LNCAP (cell line): ENCODE data around the gene SLC25A26.

Source experiments
- TF ChIP-seq, protein P1 (sequence below): fragments of 450-650 bp; IDR thresholded peaks from 2 replicates; pipeline ENCODE4 v1.5.1; 2017; ENCODE audit warnings: mild to moderate bottlenecking

Gene SLC25A26, protein sequence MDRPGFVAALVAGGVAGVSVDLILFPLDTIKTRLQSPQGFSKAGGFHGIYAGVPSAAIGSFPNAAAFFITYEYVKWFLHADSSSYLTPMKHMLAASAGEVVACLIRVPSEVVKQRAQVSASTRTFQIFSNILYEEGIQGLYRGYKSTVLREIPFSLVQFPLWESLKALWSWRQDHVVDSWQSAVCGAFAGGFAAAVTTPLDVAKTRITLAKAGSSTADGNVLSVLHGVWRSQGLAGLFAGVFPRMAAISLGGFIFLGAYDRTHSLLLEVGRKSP

DNA sequence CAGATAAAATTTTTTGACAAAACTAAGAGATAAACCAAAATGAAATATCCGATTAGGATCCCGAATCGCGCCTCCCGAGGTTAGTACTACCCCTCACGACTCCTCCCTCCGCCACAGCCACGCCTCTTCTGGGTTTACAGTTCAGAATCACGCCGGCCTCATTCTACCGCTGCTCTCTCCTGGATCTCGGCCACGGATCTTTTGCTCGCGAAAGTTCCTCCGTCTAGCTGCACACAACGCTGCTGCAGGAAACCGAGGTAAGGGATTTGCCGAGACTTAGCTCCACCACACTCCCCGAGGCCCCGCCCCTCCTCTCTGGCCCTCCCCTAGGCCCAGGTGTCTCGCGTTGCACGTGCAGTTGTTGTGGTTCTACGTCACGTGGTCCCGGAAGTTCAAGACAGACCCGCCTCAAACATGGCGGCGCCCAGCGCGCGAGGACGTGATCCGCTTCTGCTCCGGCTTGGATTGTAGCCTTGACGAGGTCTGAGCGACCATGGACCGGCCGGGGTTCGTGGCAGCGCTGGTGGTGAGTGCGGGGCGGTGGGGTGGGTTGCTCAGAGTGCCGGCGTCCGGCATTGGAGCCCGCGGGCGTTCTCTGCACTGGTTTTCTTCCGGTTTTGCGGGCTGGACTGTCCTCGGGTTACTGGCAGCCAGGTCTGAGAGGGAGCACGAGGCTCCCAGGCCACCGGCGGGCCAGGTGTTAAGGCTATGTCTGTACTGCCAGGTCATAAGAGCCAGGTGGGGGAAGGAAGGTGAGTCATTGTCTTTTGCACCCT, at the start of gene SLC25A26:
SLC25A26 (plus strand) TSS at position 400 of the 776 bp plus-strand sequence; CDS start at position 494, 94 bp downstream.
- TF ChIP-seq, protein P1, sequence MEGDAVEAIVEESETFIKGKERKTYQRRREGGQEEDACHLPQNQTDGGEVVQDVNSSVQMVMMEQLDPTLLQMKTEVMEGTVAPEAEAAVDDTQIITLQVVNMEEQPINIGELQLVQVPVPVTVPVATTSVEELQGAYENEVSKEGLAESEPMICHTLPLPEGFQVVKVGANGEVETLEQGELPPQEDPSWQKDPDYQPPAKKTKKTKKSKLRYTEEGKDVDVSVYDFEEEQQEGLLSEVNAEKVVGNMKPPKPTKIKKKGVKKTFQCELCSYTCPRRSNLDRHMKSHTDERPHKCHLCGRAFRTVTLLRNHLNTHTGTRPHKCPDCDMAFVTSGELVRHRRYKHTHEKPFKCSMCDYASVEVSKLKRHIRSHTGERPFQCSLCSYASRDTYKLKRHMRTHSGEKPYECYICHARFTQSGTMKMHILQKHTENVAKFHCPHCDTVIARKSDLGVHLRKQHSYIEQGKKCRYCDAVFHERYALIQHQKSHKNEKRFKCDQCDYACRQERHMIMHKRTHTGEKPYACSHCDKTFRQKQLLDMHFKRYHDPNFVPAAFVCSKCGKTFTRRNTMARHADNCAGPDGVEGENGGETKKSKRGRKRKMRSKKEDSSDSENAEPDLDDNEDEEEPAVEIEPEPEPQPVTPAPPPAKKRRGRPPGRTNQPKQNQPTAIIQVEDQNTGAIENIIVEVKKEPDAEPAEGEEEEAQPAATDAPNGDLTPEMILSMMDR: no peak

DNA sequence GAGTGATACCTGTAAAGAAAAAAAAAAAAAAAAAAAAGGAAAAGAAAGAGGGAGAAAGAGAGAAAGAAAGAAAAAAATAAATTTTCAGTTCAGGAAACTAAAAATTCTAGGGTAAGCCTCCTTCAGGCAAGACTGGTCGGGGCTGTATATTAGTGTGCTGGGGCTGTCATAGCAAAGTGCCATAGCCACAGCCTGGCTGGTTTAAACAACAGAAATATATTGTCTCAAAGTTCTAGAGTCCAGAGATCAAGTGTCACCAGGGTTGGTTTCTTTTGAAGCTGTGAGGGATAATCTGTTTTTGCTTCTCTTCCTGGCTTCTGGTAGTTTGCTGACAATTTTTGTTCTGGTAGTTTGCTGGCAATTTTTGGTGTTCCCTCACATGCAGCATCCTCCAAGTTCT, 48.4 kb upstream of the SLC25A26 start:
- TF ChIP-seq, protein P1: no peak

DNA sequence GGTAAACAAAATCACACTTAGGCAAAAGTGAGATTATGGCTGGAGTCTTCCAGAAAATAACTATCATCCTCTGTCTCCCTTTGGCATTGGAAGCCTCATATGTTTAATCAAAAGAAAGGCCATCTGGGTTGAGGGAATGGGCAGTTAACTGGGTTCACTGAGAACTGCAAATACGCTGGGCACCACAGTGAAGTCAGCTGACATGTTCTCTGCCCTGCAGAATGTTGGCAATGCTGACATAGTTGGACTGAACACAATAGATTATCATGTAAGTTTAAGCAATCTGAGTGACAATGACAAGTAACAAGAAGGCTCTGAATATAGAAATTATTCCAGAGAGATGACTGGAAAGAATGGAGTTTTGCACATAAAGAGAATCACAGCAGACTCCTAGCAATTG, 43.8 kb upstream of the SLC25A26 start:
- TF ChIP-seq, protein P1: no peak

DNA sequence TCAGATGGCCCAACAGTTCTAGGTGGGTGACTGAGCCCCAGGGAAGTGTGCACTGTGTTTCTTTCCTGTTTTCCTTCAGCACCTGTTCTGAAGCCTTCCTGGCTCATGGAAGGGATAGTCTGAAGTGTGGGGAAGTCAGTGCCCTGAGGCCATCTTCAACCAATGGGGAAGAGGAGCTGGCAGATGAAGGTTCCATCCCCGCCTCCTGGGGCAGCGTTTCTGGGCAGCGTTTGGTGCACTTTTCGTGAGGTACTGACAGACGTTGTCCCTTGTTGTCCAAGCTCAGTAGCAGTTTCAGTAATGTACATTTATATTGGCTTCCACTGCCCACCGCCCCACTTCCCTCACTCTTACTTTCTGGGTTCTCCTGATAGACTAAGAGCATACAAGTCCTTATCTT, 42.6 kb upstream of the SLC25A26 start:
- TF ChIP-seq, protein P1: no peak

DNA sequence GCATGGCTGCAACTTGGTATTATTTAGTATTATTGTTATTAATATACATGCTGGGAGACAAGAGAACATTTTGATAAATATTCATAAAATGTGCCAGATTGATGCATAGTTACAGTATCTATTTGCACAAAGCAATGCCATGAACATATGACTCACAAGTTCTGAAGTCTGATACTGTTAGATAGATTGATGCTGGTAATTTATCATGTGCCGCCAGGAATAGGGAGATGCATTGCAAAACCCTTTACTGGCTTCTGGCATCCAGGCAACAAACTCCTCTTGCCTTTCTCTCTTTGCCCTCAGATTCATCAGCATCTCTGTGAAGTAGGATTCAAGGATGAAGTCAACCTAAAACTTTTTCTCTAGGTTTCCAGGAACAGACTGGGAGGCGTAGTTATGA, 41.0 kb upstream of the SLC25A26 start:
- TF ChIP-seq, protein P1: no peak

DNA sequence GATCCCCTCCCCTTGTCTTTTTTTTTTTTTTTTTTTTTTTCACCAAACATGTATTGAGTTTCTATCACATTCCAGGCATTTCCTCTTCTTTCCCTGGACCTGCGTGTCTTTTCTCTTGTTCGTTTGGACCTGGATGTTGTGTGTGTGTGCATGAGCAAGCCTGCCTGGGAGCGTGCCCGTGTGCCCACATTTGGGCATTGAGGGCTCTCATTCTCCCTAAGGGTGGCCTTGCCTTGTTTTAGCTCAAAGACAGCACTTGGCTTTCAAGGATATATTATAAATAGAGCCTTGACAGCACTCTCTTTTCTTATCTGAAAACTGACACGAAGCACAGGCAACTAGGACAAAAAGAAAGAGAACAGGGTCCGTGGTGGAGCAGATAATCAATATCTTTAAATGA, 39.0 kb upstream of the SLC25A26 start:
- TF ChIP-seq, protein P1: no peak

DNA sequence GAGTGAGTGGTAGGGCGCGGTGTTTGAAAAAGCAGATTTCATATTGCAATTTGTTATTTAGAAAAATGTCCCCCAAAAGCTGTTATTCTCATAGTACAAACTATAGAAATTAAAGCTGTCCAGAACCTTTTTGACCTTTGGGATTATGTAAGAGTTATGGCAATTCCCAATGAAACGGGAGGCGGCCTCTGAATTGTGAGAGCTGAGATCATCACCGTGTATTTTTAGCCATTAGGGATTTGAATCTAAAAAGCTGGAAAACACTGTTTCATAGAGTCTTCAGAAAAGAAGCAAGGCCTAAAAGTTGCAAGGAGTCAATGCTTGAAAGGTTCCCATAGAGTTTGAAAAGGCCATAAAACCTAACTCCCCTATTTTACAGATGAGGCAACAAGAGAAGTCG, 38.6 kb upstream of the SLC25A26 start:
- TF ChIP-seq, protein P1: no peak
